MM.1S (cell line): ENCODE measurements around the gene ZNF787.

ENCODE experiments used
- DNase-seq: peaks from one replicate; pipeline ENCODE4 v3.0.0-alpha.2; 2015
- H2AFZ ChIP-seq: fragments of 300-600 bp; sonication (generic); 2 replicates; pipeline ENCODE4 v1.6.0; 2016; ENCODE audit warnings: antibody characterized with exemption, low read length
- H3F3A ChIP-seq: fragments of 300-600 bp; sonication (generic); 2 replicates; pipeline ENCODE4 v1.6.1; 2016; ENCODE audit warnings: mild to moderate bottlenecking, antibody characterized with exemption, low read length, moderate library complexity, mixed read lengths; ENCODE audit not compliant: insufficient read depth
- H3K27ac ChIP-seq: fragments of 300-600 bp; sonication (generic); 2 replicates; pipeline ENCODE4 v1.5.1; 2016; ENCODE audit warnings: mild to moderate bottlenecking, low read length
- H3K27me3 ChIP-seq: fragments of 300-600 bp; sonication (generic); replicated peaks from 2 replicates; pipeline ENCODE4 v1.6.0; 2016; ENCODE audit warnings: low read length; ENCODE audit not compliant: insufficient read depth
- H3K36me3 ChIP-seq: fragments of 300-600 bp; sonication (generic); replicated peaks from 2 replicates; pipeline ENCODE4 v1.6.1; 2016; ENCODE audit warnings: mild to moderate bottlenecking, low read length, mixed read lengths; ENCODE audit not compliant: insufficient read depth
- H3K4me1 ChIP-seq: fragments of 300-600 bp; sonication (generic); 2 replicates; pipeline ENCODE4 v1.6.1; 2016; ENCODE audit warnings: low read length, mixed read lengths
- H3K4me2 ChIP-seq: fragments of 300-600 bp; sonication (generic); 2 replicates; pipeline ENCODE4 v1.6.0; 2016; ENCODE audit warnings: low read depth, low read length
- H3K4me3 ChIP-seq: fragments of 300-600 bp; sonication (generic); 2 replicates; pipeline ENCODE4 v1.5.1; 2016; ENCODE audit warnings: low read length, mixed read lengths
- H3K79me2 ChIP-seq: fragments of 300-600 bp; sonication (generic); 2 replicates; pipeline ENCODE4 v1.6.1; 2016; ENCODE audit warnings: mixed run types, low read length, mixed read lengths
- H3K9ac ChIP-seq: fragments of 300-600 bp; sonication (generic); 2 replicates; pipeline ENCODE4 v1.6.1; 2016; ENCODE audit warnings: low read length, mixed read lengths
- H3K9me2 ChIP-seq: fragments of 300-600 bp; sonication (generic); replicated peaks from 2 replicates; pipeline ENCODE4 v1.6.1; 2016; ENCODE audit warnings: mild to moderate bottlenecking, low read length, mixed read lengths; ENCODE audit not compliant: insufficient read depth
- H3K9me3 ChIP-seq: fragments of 300-600 bp; sonication (generic); replicated peaks from 2 replicates; pipeline ENCODE4 v1.6.1; 2016; ENCODE audit warnings: mild to moderate bottlenecking, low read length, mixed read lengths; ENCODE audit not compliant: insufficient read depth
- H4K20me1 ChIP-seq: fragments of 300-600 bp; sonication (generic); 2 replicates; pipeline ENCODE4 v1.6.1; 2016; ENCODE audit warnings: mild to moderate bottlenecking, low read length, moderate library complexity, mixed read lengths; ENCODE audit not compliant: insufficient read depth
- CTCF ChIP-seq: fragments of 300-600 bp; sonication (generic); IDR thresholded peaks from 2 replicates; pipeline ENCODE4 v1.5.1; 2016; ENCODE audit warnings: antibody characterized with exemption, low read length, mixed read lengths
- EZH2 ChIP-seq: fragments of 300-600 bp; sonication (generic); optimal IDR thresholded peaks from 2 replicates; pipeline ENCODE3; 2017; ENCODE audit warnings: low read depth, mild to moderate bottlenecking, antibody characterized with exemption, low read length, mixed read lengths
- EZH2phosphoT487 ChIP-seq: fragments of 300-600 bp; sonication (generic); IDR thresholded peaks from 2 replicates; pipeline ENCODE4 v1.6.1; 2018; ENCODE audit warnings: antibody characterized with exemption, low read length

Gene ZNF787

GRCh38 chr19:56145698-56146097 lies 24.6 kb upstream of the ZNF787 start:
- Histone ChIP-seq H3K36me3 (no peaks in the 10 kb centered on the region), H3K4me1 (0 out of 2 replicates have a peak, but pooled peaks cover 4% of the 10 kb centered on the region), H3K27ac (no peak overlapping the region), H3K4me3 (no peak overlapping the region), H3K27me3 (no peaks in the 10 kb centered on the region), H4K20me1 (no peaks in the 10 kb centered on the region), H3K9me2 (no peaks in the 10 kb centered on the region), H3F3A (no peaks in the 10 kb centered on the region), H3K79me2 (peaks cover 32% of the 10 kb centered on the region), H3K4me2 (no peak overlapping the region), H3K9ac (no peak overlapping the region), H2AFZ (no peak overlapping the region), H3K9me3 (no peaks in the 10 kb centered on the region)
- no peak for DNase-seq
- no peak for TF ChIP-seq EZH2
- no peak for TF ChIP-seq CTCF
- no peak for TF ChIP-seq EZH2phosphoT487

GRCh38 chr19:56144831-56145230 lies 23.7 kb upstream of the ZNF787 start:
- no peak for DNase-seq
- H4K20me1 ChIP-seq, result no peaks in the 10 kb centered on the region
- no peaks in the 10 kb centered on the region for H3K9me2 ChIP-seq
- peaks cover 8% of the 10 kb centered on the region; the same call in 1 of the 2 replicates for H3K4me1 ChIP-seq
- TF ChIP-seq EZH2, result no peak
- no peak for TF ChIP-seq EZH2phosphoT487
- no peak for TF ChIP-seq CTCF
- H2AFZ ChIP-seq, result no peak overlapping the region
- peaks cover 30% of the 10 kb centered on the region for H3K79me2 ChIP-seq
- no peak overlapping the region for H3K9ac ChIP-seq
- H3K4me3 ChIP-seq, result no peak overlapping the region
- H3K27ac ChIP-seq, result no peak overlapping the region
- no peaks in the 10 kb centered on the region for H3K36me3 ChIP-seq
- H3K27me3 ChIP-seq, result no peaks in the 10 kb centered on the region
- H3K9me3 ChIP-seq, result no peaks in the 10 kb centered on the region
- H3F3A ChIP-seq, result peaks cover 5% of the 10 kb centered on the region; the same call in 1 of the 2 replicates
- H3K4me2 ChIP-seq, result no peak overlapping the region

GRCh38 chr19:56144376-56144775 lies 23.3 kb upstream of the ZNF787 start:
- TF ChIP-seq EZH2phosphoT487 (no peak), EZH2 (no peak), CTCF (no peak)
- no peak for DNase-seq
- H3K27me3 ChIP-seq, result no peaks in the 10 kb centered on the region
- H3K4me1 ChIP-seq, result peaks cover 10% of the 10 kb centered on the region; the same call in 1 of the 2 replicates
- H3K9me3 ChIP-seq, result no peaks in the 10 kb centered on the region
- H3K79me2 ChIP-seq, result peaks cover 27% of the 10 kb centered on the region
- H3K27ac ChIP-seq, result no peak overlapping the region
- no peak overlapping the region for H3K4me3 ChIP-seq
- H4K20me1 ChIP-seq, result no peaks in the 10 kb centered on the region
- H3K4me2 ChIP-seq, result no peak overlapping the region
- no peaks in the 10 kb centered on the region for H3K36me3 ChIP-seq
- H3F3A ChIP-seq, result peaks cover 8% of the 10 kb centered on the region; the same call in 1 of the 2 replicates
- no peaks in the 10 kb centered on the region for H3K9me2 ChIP-seq
- no peak overlapping the region for H3K9ac ChIP-seq
- H2AFZ ChIP-seq, result no peak overlapping the region
